GM21381 (cell line): ENCODE results near the gene MITF.

Experiments
- ATAC-seq: cut with Tn5 transposase; IDR thresholded peaks from one replicate; pipeline ENCODE4 v1.9.1; 2021; ENCODE audit warnings: mild to moderate bottlenecking, moderate library complexity; ENCODE audit not compliant: unreplicated experiment

The MITF gene

DNA sequence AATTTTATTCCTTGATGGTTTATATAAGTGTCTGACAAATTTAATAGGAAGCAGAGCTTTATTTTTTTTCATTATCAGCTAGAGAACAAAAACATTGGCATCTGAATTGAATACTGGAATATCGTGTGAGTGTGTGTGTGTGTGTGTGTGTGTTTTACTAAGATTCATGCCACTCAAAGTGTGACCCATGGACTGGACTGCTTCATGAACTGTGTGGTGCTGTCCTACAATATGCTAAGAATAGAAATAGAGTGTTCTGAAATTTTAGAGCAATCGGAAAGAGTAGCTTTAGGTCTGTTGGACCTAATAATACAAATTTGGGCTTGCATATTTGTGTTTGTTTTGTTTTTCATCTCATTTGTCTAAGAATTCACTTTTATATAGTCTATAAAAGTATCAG, 89.6 kb downstream of the MITF start:
- ATAC-seq: no peak

DNA sequence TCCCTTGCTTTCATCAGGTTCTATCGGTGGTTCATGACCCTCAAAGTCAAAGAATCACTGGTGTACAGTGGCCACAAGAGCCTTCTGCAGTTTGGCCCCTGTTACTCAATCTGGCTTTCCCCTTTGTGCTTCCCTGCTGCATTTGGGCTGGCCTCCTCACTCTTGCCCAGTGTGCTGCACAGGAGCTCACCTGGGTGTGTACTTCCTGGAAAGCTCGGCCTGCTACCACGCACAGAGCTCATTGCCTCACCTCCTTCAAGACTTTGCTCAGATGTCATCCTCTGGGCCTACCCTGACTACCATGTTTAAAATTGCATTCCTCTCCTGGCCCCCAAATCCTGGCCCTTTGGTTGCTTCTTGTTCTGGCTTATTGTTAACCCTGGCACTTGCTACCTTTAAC, 90.9 kb downstream of the MITF start:
- ATAC-seq: no peak

DNA sequence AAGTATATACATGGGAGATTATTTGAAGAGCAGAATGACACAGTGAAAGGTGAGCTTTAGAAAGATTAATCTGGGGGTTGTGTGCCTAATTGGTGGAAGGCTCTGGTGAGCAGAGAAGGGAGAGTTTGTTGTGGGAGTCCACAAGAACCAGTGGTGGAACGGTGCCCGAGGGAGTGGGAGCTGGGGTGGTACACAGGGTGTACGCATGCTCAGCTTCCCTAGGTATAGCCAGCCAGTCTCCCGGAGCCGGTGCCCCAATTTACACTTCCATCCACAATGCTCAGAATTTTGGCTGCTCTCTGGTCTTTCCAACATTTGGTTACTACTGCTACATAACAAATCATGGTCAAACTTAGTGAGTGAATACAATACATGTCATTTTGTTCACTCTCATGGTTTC, 92.5 kb downstream of the MITF start:
- no peak for ATAC-seq

DNA sequence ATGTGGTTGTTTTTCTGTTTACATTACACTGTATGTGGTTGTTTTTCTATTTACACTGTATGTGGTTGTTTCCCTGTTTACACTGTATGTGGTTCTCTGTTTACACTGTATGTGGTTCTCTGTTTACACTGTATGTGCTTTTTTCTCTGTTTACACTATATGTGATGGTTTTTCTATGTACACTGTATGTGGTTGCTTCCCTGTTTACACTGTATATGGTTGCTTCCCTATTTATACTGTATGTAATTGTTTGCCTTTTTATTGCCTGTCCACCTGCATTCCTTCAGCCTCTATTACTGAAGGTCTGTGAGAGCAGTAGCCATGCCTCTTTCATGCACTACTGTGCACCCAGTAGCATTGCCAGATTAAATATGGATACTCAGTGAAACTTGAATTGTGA, 94.3 kb downstream of the MITF start:
- ATAC-seq: no peak

DNA sequence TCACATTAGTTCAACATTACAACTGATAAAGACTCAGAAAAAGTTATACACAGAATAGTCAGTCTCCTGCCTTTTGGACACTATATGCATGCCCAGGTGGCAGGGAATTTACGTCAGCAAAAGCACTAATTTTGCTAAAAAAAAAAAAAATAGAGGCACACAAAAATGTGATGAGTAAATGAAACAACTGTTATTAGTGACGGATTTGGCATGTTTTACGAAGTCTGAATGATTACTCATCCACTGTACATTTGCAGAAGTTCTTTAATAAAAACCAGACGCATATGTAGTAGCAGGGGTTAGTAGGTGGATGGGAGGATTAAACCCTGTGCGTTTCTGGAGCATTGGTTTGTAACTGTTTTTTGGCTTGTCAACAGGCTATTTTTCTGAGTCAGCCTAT, 99.0 kb downstream of the MITF start:
- no peak for ATAC-seq

DNA sequence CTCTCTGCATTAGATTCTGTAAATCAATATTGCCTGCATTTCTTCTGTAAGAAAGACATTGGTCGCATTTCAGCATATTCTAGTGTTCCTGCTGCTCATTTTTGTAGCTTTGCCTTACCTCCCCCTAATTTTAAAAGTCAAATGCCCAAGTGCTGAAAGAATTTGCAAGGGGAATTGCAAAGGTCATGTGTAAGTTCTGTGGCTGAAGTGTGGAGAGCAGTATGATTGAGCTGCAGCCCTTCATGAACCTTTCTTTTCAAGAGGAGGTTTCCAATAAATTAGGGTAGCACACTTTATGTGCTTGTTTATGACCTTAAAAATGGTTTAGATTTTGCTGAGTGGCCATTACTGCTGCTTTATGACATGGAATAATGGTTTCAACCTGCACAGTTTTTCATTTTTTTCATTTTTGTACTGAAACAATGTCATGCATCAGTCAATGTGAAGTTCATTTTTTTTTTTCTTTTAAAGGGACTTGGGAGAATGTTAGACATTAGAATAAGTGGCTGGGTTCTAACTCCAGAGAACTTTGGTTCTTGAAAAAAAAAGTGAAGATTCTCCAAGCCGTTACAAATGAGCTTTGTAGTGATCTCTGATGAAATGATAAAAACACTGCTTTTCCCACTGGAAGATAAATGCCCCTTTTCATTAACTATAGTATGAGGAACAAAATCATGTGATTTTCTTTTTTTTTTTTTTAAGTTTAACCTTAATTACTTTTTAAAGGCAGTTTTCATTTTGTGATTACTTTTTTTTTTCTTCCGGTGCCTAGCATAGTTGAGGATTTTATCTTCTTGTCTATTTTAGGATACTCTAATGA, 99.6 kb downstream of the MITF start:
- ATAC-seq: no peak

DNA sequence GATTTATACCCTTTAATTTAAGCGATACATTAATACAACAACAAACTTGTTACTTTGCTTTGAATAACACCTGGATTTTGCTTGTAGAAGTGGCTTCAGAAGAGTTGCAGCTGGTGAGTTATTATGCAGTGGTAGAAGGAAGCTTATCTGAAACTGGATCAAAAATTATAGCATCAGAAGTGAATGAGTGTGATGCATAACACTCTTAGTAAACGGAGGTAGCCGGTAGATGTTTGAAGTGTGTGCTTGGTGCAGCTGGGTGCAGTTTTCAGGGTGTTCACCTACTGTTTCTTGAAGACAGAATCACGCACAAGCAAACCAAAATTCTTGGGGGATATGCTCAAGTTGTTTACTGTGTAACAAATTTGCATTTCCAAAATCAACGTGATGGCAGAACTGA, 103.1 kb downstream of the MITF start:
- ATAC-seq: no peak

DNA sequence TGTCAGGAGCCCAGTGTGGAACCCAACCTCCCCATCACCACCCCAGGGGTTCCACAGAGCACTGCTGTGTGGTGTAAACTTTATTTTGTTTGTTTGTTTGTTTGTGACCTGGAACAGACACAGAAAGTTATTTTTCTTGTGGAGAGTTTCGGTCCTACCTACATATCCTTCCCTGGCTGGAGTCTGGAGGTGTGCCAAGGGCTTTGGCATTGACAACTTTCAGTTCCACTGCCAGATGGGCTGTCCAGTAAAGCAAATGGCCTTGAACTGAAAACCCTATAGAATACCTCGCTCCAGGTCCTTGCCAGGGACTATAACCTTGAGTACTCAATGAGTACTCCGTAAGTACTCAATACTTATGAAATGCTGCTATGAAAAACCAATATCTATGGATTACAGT, 103.5 kb downstream of the MITF start:
- no peak for ATAC-seq

DNA sequence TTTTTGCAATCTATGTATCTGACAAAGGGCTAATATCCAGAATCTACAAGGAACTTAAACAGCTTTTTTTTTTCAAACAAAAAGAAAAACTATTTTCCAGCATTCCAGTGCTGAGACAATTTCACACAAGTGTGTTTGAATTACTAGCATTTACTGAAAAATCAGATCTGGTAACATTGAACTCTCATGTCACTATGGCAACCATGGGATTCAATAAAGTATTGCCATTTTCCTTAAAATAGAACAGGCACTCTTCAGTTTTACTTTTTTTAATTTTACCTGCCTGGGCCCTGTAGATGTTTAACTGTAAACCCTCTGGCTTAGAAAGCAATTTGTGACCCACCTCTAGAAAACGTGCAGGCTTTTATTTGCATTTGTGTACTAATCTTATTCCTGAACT, 105.4 kb downstream of the MITF start:
- ATAC-seq: no peak

DNA sequence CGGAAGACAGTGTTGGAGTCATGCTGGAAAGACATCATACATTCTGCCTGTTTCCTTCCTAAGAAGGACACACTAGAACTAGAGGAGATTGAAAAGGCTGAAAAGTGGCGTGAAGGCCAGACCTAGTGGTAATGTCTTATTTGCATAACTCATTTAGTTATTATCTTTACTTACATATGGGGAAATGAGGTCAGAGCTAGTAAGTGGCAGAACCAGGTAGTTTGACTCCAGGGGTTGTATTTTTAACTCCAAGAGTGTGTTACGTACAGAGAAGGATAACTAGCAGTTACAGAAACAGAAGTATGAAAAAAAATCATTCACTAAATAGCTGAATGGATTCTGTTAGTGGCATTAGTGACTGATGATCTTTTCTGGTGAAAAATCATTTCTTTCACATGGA, 108.0 kb downstream of the MITF start:
- ATAC-seq: no peak

DNA sequence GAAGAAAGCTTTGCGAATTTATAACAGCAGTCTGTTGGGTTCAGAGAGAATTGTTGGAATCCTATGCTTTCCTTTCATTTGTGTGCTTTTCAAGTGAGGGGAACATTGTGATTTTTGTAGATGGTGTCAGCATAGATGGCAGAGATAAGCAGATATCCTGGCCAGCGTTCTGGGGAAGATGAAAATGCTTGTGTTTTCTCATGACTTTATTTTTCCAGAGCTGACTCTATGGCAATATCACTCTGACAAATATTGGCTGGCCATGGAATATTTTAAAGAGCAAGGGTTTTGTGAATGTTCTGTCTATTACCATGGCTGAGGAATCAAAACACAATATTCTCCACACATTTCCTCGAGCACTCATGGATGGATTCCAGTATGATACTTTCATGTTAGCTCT, 108.8 kb downstream of the MITF start:
- ATAC-seq: no peak

DNA sequence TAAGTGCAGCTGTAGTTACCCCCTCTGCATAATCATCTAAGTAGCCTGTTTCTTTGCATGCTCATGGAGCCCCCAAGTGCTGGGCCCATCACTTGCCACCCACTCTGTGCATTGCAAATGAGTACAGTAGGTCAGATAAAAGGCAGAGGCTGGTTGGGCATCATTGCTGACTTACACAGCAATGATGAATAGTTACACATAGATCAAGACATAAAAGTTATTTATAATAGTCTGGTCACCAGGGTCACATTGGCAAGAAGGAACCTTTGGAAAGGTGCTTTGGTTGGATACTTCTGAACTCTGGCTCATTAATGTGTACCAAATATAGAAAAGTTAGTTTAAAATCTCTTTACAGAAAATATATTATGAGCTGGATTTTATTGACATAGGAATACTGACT, 111.6 kb downstream of the MITF start:
- no peak for ATAC-seq

DNA sequence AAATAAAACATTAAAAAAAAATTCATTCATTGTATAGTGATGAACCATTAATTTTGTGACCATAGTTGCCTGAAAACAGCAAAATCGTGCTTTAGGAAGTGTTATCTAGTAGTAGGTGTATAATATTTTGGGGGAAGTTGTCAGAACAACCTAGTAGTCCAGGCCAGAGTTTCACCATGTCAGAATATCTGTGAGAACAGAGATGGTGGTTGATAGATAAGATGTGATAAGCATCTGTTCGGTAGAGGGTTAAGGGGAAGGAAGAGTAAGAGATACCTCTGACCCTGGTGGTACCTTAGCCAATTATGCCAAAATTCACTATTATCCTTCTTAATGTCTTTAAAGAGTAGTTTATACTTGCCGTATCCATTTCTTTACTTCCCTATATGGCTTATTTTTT, 113.8 kb downstream of the MITF start:
- ATAC-seq: no peak

DNA sequence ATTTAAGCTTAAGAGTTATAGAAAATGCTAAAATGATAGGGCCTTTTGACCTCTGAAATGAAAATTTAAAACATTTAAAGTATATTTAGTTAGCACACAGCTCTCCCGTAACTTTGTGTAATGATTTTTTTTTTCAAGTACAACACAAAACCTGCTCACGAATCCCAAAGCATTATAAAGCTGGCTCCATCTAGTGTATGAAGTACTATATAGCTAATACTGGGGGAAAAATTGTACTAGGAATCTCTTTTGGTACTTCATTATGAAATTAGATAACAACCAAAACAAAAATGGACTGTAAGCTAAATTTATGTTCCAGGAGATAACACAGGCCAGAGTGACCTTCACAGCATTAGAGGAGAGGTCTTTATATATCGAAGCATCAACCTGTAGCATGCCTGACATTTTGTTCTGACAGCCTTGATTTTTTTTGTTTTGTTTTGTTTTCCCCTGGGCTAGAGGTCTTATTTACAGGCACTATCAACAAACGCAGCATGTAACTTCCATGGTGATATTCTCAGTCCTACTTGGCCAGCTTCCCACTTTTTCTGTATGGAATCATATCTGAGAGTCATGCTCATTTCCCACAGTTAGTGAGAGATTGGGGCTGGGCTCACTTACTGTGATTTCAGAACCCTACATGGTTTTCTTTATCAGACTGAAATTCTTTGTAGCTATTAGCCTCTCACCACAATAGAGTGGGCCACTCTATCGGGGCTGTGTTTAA, 116.3 kb downstream of the MITF start:
- no peak for ATAC-seq

DNA sequence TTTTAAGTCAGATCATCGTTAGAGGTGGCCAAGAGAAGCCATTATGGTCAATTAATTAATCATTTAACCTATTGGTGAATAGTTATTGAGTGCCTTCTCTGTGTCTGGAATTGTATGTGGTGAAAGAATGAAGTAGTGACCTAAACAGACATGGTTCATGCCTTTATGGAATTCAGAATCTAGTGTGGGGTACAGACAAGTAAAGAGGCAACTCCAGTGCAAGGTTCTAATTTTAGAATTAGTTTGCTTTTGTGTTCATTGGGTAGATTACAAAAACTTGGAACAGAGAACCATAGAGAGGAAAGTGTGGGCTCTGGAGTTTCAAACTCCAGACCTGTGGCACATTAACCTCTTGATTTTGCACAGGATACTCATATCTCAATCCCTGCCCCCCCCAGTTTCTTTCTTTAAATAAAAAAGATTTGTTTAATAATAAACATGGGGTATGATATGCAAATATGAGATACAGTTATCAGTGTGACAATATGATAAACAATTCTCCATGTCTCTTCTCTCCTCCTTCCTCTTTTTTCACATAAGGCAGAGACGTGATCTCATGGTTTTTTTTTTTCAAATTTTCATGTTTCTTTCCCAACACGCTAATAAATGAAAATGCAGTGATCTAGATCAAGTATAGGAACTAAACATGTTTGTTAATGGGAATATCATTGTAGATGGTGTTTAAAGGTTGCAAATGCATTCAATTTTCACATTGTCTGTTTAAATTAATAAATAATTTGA, 117.9 kb downstream of the MITF start:
- no peak for ATAC-seq

DNA sequence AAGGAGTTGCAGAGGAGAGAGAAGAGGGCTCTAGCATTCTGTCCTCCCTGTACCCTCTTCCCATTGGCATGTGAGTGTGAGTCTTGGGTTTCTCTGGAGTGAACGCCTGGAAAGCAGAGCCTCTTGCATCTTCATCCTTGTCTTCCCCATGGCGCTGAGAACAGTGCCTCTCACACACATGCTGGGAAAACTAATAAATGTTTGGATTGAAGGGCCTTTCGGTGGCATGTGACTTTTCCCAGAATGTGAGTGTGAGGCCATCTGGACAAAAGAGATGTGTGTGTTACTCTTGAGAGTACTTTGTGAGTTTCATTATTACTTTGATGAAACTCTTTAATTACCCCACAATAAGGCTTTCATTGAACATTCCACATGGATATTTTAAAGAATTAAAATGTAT, 122.3 kb downstream of the MITF start:
- ATAC-seq: no peak

DNA sequence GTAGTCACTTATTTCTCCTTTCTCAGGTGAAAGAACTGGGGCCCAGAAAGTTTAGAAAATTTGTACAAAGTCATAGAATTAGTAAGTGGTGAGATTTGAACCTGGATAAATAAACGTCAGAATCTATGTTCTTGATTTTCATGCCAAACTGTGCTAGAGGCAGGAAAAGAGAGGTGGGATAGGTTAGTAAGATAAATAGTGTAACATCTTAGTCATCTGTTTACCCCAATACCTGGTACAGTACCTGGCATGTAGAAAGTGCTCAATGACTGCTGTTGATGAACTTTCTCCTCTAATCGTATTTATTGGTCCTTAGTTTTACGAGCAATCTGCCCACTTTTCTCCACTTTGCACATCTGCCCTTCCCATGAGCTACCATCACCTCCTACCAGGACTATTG, 124.9 kb downstream of the MITF start:
- no peak for ATAC-seq

DNA sequence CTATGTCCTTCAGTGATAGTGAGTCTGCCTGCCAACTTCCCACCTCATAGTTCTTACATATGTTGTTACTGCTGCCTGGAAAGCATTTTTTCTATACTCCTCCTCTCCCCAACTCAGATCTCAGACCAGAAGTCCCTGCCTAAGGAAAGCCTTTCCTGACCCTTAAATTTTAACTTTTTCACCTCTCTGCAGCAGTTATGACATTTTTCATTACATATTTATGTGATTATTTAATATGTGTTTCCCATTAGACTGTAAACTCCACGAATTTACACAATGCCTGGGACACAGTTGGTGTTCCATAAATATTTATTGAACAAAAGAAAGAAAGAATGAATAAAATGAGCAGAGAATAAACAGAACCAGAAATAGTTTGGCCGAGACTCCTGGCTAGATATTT, 125.5 kb downstream of the MITF start:
- ATAC-seq: no peak

DNA sequence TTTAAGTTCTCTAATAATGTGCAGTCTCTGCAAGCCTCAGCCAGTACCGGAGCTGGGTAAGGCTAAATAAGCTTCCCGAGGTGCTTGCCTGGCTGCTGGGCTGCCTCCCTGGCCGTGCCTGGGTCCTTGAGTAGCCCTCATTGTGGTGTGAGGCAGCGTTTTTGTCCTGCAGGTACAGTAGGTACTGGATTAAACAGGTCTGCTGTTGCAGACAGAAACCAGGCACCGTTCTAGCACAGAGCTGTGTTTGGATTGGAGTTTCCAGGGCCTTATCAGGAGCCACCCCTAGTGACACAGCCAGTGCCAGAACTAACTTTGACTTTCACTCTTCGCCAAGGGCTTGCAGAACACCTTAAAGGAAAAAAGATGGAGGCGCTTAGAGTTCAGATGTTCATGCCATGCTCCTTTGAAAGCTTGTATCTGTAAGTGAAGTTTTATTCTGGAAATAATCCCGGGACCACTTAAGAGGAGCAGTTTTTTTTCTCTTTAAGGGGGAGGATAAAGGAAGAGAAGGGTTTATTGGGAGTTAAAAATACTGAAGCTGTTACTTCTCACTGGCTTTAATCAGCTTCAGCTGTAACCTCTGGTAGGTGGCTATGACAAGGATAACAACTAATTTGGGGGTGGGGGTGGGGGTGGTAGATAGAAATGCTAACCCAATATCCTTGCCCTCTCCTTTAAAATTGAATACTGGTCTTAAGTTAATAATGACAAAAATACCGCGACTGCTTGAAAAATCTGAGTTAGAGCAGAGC, 126.8 kb downstream of the MITF start:
- ATAC-seq: no peak

DNA sequence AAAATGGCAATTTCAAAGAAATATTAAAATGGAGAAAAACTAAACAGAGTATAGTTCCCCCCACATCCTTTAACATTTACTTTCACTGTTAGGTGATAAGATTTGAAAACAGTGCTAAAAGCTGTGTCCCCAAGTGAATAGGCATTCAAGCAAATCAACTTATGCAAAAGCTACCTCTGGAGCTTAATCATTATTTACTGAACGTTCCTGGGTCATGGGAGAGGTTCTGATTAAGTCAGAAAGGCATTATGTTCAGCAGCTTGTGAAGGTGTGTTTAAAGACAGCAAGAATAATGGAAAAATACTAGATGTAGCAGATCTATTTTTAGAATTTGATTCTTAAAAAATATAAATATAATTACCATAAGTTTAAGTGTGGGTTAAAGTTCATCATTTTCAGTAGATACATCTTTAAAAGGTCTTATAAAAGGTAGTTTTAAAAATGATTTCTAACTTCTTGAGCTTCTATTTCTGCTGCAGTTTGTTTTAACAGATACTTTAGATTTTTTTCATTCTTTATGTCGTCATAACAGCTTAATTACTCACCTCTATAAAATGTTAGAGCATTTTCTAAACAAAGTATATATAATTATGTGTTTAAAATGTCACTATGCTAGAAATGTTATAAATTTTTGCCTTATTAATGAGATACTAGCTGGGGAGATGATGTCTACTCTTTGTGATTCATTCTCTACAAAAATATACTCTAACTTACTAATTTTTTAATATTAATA, 127.9 kb downstream of the MITF start:
- no peak for ATAC-seq
